ENCODE results near the gene CSK. TPM values are rescaled to one million over a fixed set of nuclear protein-coding genes. Genes with fewer than 3 reads are reported as not detected.
"Not testable (repeated sequence)": the region's sequence is repeated elsewhere in the genome, so short reads cannot be mapped to it uniquely, and the experiment has no call there.

CSK gene
- polyA plus RNA-seq, 3 donors: 46.0 to 55.1 (median 47.9) TPM

- DNase-seq: no peak
Measured at GRCh38 chr15:74785194-74786032, 3.5 kb downstream of the CSK start.

- not testable (repeated sequence) for DNase-seq
Measured at GRCh38 chr15:74786081-74786480, 4.2 kb downstream of the CSK start.

DNA sequence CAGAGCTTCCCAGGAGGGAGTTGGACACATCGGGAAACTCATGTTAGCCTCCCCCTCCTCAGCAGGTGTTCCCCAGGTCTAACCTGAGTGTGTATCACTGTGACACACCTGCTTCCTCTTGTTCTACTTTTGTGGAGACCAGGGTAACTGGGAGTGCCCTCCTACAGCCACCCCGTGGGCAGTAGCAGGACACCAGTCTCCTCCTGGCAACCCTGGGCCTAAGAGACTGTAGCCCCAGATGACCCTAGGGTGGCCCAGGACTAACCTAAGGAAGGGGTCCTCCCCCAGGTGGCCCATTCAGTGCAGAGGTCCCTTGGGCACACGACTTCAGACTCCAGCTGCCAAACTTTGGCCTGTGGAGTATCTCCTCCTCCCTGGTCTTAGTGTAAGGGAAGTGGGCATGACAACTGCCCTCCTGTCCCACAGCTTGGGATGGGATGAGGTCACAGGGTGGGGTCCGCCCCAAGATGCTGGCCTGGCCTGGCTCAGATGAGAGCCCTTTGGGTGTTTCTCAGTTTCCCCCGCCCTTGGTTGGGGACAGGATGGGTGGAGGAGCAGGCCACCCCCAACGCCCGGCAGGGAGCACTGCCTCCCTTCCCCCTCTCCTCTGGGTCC is 4.8 kb downstream of the CSK start:
- no peak for DNase-seq

- no peak for DNase-seq
Measured at GRCh38 chr15:74787251-74788041, 5.6 kb downstream of the CSK start.

- DNase-seq: no peak
Measured at GRCh38 chr15:74788042-74788682, 6.3 kb downstream of the CSK start.

GRCh38 chr15:74788683-74789151 is 6.8 kb downstream of the CSK start:
- no peak for DNase-seq

GRCh38 chr15:74789171-74789631 is 7.3 kb downstream of the CSK start:
- DNase-seq: no peak

- no peak for DNase-seq
Measured at GRCh38 chr15:74789741-74790079, 7.8 kb downstream of the CSK start.

DNA sequence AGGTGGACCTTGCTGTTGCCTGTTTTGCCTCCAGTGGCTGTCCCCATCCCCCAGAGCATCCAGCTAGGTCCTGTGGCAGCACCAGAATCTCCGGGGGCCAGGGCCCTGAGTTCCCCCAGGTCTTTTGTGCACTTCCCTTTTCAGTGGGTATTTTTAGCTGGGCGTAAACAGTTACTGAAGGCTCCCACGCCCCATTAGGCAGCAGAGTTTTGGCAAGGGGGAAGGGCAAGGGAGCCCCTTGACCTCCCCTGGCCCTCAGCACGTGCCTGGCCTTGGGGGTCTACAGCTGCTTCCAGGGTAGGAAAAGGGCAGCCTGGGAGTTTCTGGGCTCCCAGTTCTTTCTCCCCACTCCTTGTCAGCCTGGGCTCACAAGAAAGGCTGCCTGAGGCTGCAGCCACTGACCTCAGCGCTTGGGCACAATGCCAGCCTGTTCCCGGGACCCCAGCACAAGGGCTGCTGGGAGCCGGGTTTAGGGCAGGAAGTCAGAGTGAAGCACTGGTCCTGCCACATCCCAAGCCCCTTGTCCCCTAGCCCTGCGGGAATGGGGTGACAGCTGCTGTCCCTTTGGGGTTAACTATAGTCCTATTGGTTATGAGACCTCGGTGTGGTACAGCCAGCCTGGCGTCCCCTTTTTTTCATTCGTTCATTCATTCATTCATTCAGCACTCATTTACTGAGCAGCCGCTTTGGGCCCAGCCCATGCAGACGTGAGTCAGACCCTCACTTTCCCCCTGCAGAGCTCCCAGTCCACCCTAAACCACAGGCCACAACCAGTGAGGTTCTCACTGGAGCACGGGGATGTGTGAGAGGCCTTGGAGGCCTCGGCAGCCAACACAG is 8.4 kb downstream of the CSK start:
- DNase-seq: no peak

DNA sequence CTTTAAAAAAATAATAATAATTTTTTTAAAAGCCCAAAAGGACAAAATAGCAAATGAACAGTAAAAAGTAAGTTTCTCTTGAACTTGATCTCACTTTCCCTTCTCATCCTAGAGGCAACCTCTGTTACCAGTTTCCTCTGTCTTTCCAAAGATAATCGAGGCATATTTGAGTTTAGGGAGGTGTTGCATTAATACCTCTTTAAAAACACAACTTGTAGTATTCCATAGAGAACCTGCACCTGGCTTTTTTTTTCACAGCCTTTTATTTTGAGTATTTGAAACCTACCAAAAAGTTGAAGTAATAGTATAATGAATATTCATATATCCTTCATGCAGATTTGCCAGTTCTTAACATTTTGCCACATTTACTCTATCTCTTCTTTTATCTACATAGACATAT is 9.1 kb downstream of the CSK start:
- no peak for DNase-seq

- DNase-seq: no peak
Measured at GRCh38 chr15:74791667-74792066, 9.8 kb downstream of the CSK start.

GRCh38 chr15:74792227-74793016 is 10.5 kb downstream of the CSK start:
- DNase-seq: no peak

DNA sequence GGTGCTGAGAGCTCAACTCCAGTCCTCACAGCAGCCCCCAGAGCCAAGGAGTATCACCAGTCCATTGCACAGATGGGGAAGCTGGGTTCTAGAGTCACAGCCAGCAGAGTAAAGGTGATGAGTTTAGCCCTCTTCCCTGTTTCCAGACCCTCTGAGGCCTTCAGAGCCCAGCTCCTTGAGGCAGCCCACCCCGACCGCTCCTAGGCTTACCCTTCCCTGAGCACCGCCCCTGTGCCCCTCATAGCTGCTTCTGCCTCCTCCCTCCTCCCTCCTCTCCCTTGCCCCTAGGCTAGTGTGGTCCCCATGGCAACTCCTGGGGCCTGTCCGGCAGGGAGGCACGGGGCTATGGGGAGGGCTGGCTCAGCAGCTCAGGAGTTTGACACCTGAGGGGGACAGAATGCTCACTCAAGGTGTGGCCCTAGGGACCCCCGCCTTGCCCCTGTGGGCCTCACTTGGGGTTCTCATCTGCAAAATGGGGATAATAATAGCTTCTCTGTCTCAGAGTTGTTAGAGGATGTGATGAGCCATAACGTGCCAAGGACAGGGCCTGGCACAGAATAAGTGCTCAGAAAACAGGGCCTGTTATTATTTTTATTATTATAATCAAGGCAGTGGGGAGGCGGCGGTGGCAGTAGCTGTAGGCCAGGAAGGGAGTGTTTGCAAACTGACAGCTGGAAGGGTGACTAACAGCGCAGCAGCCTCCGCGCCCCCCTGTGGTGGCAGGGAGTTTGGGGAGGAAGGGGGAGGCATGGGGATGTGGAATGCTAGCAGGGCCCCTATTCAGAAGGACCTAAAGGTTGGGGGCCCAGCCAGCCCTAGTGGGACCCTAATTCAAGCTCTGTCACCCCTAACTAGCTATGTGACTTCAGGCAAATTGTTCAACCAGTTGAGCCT is 11.5 kb downstream of the CSK start:
- DNase-seq: no peak

DNA sequence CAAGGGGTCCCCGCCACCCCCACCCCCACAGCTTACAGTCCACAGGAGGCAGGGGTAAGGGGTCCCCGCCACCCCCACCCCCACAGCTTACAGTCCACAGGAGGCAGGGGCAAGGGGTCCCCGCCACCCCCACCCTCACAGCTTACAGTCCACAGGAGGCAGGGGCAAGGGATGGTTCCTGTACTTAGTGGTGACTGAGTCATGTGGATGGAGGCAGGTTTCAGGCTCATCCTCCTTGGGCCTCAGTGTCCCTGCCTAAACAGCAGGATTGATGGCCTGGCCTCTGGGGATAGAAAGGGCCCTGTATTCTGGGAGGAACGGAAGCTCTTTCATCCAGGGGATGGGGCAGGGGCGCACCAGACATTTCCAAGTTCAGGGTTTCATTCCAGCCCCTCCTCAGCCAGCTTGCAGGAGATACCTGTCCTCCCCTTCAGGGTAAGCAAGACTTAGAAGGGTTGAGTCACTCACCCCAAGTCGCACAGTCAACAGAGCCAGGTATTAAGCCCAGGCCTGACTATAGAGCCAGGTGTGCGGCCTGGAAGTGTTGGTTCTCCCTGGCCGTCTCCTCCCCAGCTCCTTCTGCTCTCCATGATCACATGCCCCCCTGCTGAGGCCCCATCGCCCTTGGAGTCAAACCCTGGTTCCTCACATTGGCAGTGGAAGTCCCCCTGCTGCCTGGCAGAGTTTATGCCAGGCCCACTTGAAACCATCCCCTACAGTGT is 12.5 kb downstream of the CSK start:
- DNase-seq: no peak

DNA sequence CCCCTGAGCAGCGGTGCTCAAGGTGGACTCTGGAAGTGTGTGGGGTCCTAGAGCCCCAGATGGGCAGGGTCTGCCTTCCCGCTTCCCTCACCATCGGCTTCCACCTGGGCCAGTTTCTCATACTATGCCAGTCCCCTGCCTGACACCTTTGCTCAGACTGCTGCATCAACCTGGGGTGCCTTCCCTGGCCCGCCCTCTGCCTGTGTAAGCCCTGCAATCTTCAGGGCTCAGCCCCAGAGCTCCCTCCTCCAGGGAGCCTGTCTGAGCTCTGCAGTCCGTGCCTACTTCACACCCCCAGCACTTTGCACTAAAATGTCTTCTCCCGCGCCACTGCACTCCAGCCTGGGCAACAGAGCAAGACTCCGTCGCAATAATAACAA is 13.1 kb downstream of the CSK start:
- no peak for DNase-seq

DNA sequence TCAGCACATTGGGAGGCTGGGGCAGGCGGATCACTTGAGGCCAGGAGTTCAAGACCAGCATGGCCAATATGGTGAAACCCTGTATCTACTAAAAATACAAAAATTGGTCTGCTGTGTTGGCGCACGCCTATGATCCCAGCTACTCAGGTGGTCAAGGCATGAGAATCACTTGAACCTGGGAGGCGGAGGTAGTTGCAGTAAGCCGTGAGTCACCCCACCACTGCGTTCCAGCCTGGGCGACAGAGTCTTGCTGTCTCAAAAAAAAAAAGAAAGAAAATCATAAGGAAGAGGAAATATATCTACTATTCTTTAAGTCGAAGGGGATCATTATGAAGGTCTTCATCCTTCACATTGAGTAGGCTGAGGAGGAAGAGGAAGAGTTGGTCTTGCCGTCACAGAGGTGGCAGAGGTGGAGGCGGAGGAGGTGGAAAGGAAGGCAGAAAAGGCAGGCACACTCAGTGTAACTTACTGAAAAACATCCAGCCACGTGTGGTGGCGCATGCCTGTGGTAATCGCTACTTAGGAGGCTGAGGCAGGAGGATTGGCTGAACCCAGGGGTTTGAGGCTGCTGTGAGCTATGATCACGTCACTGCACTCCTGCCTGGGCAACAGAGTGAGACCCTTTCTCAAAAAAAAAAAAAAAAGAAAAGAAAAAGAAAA is 14.2 kb downstream of the CSK start:
- DNase-seq: no peak

DNA sequence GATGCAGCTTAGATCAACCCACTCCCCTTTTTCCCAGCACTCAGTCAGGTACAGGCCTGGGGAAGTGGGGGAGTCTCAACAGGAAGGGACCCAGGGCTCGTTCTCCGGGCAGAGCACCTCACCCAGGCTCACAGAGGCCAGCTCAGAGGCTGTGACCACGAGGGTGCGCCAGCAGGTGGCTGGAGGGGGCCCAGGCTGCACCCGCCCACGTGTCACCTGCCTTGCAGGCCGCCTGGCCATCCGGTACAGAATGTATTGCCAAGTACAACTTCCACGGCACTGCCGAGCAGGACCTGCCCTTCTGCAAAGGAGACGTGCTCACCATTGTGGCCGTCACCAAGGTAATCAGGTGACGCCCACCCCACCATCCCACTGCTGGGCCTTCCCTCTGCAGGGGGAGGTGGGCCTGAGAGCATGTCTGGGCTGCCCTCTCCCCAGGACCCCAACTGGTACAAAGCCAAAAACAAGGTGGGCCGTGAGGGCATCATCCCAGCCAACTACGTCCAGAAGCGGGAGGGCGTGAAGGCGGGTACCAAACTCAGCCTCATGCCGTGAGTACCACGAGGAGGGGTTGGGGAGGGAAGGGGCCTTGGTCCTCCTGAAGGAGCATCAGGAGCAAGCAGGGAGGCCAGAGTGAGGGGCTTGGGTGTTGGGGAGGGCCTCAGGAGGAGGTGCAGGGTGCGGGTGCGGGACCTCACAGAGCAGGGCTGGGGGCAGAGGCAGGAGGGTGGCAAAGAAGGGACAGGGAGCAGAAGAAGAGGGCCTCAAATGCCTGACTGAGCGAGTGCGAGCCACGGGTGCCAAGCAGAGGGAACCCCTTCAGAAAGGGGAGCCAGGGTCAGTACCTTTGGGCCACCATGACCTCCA is 16.7 kb downstream of the CSK start:
- no peak for DNase-seq

Data from renal pelvis (tissue), 4 donors.